Vagina (tissue), 2 donors: ENCODE measurements around the gene RIPOR3. TPM values are rescaled to one million over a fixed set of nuclear protein-coding genes. Genes with fewer than 3 reads are reported as not detected.

Source experiments
- DNase-seq, 2 donors: peaks; one replicate each; pipeline ENCODE4 v3.0.0-alpha.2; 2017; ENCODE audit errors: extremely low spot score in 2 of 2
- H3K27ac ChIP-seq: fragments of 200-600 bp; sonication (generic); one replicate; pipeline ENCODE4 v1.5.1; 2019
- H3K27me3 ChIP-seq: fragments of 200-600 bp; sonication (generic); one replicate; pipeline ENCODE4 v1.5.1; 2019
- H3K36me3 ChIP-seq, 2 donors: fragments of 200-600 bp; sonication (generic); one replicate each; pipeline ENCODE4 v1.5.1; 2017 to 2019
- H3K4me1 ChIP-seq: fragments of 200-600 bp; sonication (generic); one replicate; pipeline ENCODE4 v1.5.1; 2019
- H3K4me3 ChIP-seq, 2 donors: fragments of 200-600 bp; sonication (generic); 1 replicate in 1 of 2; 2 replicates in 1 of 2; pipeline ENCODE4 v1.5.1; 2016 to 2019
- H3K9me3 ChIP-seq: fragments of 200-600 bp; sonication (generic); one replicate; pipeline ENCODE4 v1.5.1; 2019
- CTCF ChIP-seq, 3 experiments: fragments of 450-650 bp in 2 of 3; fragments of 200-600 bp in 1 of 3; sonication (generic) in 1 of 3; IDR thresholded peaks; one replicate each; pipeline ENCODE4 v1.5.1; 2017 to 2019; ENCODE audit warnings: antibody characterized with exemption in 3 of 3, mild to moderate bottlenecking in 2 of 3, moderate library complexity in 2 of 3
- POLR2A ChIP-seq, 2 donors: fragments of 450-650 bp; IDR thresholded peaks; one replicate each; pipeline ENCODE4 v1.6.1; 2017; ENCODE audit warnings: antibody characterized with exemption in 2 of 2, mild to moderate bottlenecking in 2 of 2, moderate library complexity in 2 of 2
- POLR2AphosphoS5 ChIP-seq, 2 donors: sonication (generic); formaldehyde crosslinking; IDR thresholded peaks; one replicate each; pipeline ENCODE4 v1.9.0; 2017; ENCODE audit warnings: antibody characterized with exemption in 2 of 2, mild to moderate bottlenecking in 2 of 2, low read depth in 1 of 2; ENCODE audit not compliant: insufficient read depth in 1 of 2
- intact Hi-C: fragments of 100-400 bp; cut with DNase I; formaldehyde crosslinking; loops from one replicate; pipeline ENCODE4 v1.15.1; 2023
- total RNA-seq: library from RNA; depleted of rRNA; stranded (reverse); fragments of >200 nt; gene quantifications from one replicate; pipeline ENCODE4 v1.2.3, GENCODE V29; 2016

Gene RIPOR3
- total RNA-seq, 1 donor from 2014 or later, result 38.1 TPM

- Histone ChIP-seq H3K4me1 (peaks cover 71% of the 10 kb centered on the region), H3K27me3 (no peaks in the 10 kb centered on the region), H3K27ac (no peak overlapping the region), H3K4me3 (no peak overlapping the region), H3K36me3 (no peaks in the 10 kb centered on the region), H3K9me3 (no peaks in the 10 kb centered on the region)
- no peak for DNase-seq
- intact Hi-C loops, result no loop called here
- no peak for TF ChIP-seq CTCF (IDR thresholded peaks at IDR 0.05)
- no peak for TF ChIP-seq POLR2AphosphoS5 (IDR thresholded peaks at IDR 0.05; ENCODE audit: insufficient read depth in 1 of 2, low read depth in 1 of 2)
- TF ChIP-seq POLR2A (IDR thresholded peaks at IDR 0.05), result no peak
Observed at GRCh38 chr20:50548396-50548795, 142.9 kb downstream of the RIPOR3 start.

- no peaks in the 10 kb centered on the region for H3K9me3 ChIP-seq
- intact Hi-C loops, result no loop called here
- no peaks in the 10 kb centered on the region for H3K36me3 ChIP-seq
- H3K4me3 ChIP-seq, result no peak overlapping the region
- no peaks in the 10 kb centered on the region for H3K27me3 ChIP-seq
- H3K27ac ChIP-seq, result no peak overlapping the region
- peaks cover 75% of the 10 kb centered on the region for H3K4me1 ChIP-seq
- no peak for DNase-seq
- TF ChIP-seq POLR2AphosphoS5 (IDR thresholded peaks at IDR 0.05; ENCODE audit: insufficient read depth in 1 of 2, low read depth in 1 of 2) (no peak), POLR2A (IDR thresholded peaks at IDR 0.05) (no peak), CTCF (IDR thresholded peaks at IDR 0.05) (no peak)
Observed at GRCh38 chr20:50547964-50548363, 143.4 kb downstream of the RIPOR3 start.

GRCh38 chr20:50546729-50547314 lies 144.5 kb downstream of the RIPOR3 start:
- TF ChIP-seq POLR2A (IDR thresholded peaks at IDR 0.05), result no peak
- TF ChIP-seq POLR2AphosphoS5 (IDR thresholded peaks at IDR 0.05; ENCODE audit: insufficient read depth in 1 of 2, low read depth in 1 of 2), result no peak
- TF ChIP-seq CTCF (IDR thresholded peaks at IDR 0.05), result no peak
- Histone ChIP-seq H3K4me1 (peaks cover 81% of the 10 kb centered on the region), H3K27me3 (no peaks in the 10 kb centered on the region), H3K36me3 (no peaks in the 10 kb centered on the region), H3K9me3 (no peaks in the 10 kb centered on the region), H3K27ac (no peak overlapping the region), H3K4me3 (no peak overlapping the region)
- DNase-seq, result no peak
- intact Hi-C loops, result no loop called here

DNA sequence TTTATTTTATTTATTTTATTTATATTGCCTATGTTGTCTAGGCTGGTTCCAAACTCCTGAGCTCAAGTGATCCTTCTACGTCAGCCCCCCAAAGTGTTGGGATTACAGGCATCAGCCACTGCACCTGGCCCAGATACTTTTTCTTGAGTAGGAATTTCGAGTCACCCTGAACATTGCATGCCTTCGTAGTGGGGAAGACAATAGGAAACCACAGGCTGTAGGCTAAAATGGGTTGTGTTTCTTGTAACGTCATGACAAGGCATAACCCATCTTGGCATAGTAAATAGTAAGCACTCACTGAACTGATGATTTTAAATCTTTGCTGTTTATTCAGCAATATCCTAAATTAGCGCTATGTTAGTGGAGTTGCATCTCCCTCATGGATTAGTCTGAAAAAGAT lies 146.2 kb downstream of the RIPOR3 start:
- Histone ChIP-seq H3K4me3 (no peak overlapping the region), H3K9me3 (no peaks in the 10 kb centered on the region), H3K36me3 (no peaks in the 10 kb centered on the region), H3K27me3 (no peaks in the 10 kb centered on the region), H3K4me1 (peaks cover 88% of the 10 kb centered on the region), H3K27ac (no peak overlapping the region)
- DNase-seq, result no peak
- intact Hi-C loops, result no loop called here
- TF ChIP-seq CTCF (IDR thresholded peaks at IDR 0.05), result no peak
- TF ChIP-seq POLR2A (IDR thresholded peaks at IDR 0.05), result no peak
- TF ChIP-seq POLR2AphosphoS5 (IDR thresholded peaks at IDR 0.05; ENCODE audit: insufficient read depth in 1 of 2, low read depth in 1 of 2), result no peak

DNA sequence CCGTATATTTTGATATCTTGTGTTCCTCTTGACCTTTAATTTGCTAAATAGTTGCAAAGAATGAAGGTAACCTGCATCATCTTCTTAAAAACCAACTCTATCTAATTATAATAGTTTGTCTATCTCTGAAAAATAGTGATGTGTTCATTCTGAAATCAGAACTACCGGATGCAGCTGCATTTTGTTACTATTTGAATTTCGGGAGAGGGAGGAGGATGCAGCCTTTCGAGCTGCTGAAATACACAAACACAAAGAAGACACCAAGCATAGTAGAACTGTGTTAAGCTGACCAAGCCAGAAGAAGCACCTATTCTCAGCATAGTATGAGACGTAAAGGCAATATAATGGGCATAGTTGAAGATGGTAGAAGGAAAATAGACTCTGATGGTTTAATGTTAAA lies 148.0 kb downstream of the RIPOR3 start:
- H3K36me3 ChIP-seq, result no peaks in the 10 kb centered on the region
- no peak overlapping the region for H3K27ac ChIP-seq
- H3K9me3 ChIP-seq, result no peaks in the 10 kb centered on the region
- H3K27me3 ChIP-seq, result no peaks in the 10 kb centered on the region
- intact Hi-C loops, result no loop called here
- TF ChIP-seq POLR2A (IDR thresholded peaks at IDR 0.05) (no peak), CTCF (IDR thresholded peaks at IDR 0.05) (no peak), POLR2AphosphoS5 (IDR thresholded peaks at IDR 0.05; ENCODE audit: insufficient read depth in 1 of 2, low read depth in 1 of 2) (no peak)
- H3K4me3 ChIP-seq, result no peak overlapping the region
- no peak for DNase-seq
- H3K4me1 ChIP-seq, result peaks cover 81% of the 10 kb centered on the region
